OCI-LY1 (cell line): Measurements from ENCODE around the gene CILP2.

Experiments
- EZH2 ChIP-seq: fragments of 200-600 bp; sonication (generic), shearing (Covaris generic); IDR thresholded peaks from 2 replicates; pipeline ENCODE4 v1.8.0; 2017; ENCODE audit warnings: borderline replicate concordance, mixed run types, mild to moderate bottlenecking, antibody characterized with exemption, low read length, moderate library complexity, mixed read lengths
- TF ChIP-seq, protein P1 (sequence below): fragments of 200-600 bp; sonication (generic), shearing (Covaris generic); IDR thresholded peaks from 2 replicates; pipeline ENCODE4 v1.5.1; 2017; ENCODE audit warnings: mild to moderate bottlenecking, antibody characterized with exemption, low read length, moderate library complexity, mixed read lengths

GRCh38 chr19:19533841-19534240 is 4.2 kb upstream of the CILP2 start:
- TF ChIP-seq, protein P1, sequence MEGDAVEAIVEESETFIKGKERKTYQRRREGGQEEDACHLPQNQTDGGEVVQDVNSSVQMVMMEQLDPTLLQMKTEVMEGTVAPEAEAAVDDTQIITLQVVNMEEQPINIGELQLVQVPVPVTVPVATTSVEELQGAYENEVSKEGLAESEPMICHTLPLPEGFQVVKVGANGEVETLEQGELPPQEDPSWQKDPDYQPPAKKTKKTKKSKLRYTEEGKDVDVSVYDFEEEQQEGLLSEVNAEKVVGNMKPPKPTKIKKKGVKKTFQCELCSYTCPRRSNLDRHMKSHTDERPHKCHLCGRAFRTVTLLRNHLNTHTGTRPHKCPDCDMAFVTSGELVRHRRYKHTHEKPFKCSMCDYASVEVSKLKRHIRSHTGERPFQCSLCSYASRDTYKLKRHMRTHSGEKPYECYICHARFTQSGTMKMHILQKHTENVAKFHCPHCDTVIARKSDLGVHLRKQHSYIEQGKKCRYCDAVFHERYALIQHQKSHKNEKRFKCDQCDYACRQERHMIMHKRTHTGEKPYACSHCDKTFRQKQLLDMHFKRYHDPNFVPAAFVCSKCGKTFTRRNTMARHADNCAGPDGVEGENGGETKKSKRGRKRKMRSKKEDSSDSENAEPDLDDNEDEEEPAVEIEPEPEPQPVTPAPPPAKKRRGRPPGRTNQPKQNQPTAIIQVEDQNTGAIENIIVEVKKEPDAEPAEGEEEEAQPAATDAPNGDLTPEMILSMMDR: no peak
- no peak for TF ChIP-seq EZH2
